Brain microvascular endothelial cell (primary cell): ENCODE results near the gene C22orf31.
"Not testable (repeated sequence)": the region's sequence is repeated elsewhere in the genome, so short reads cannot be mapped to it uniquely, and the experiment has no call there.

Experiments
- DNase-seq: peaks from one replicate; pipeline ENCODE4 v3.0.0-alpha.2; 2020
- H3K27ac ChIP-seq: fragments of 250-450 bp; sonication (Bioruptor Pico); 2 replicates; pipeline ENCODE4 v1.5.1; 2020; ENCODE audit warnings: mild to moderate bottlenecking, moderate library complexity
- H3K27me3 ChIP-seq: fragments of 250-450 bp; sonication (Bioruptor Pico); replicated peaks from 2 replicates; pipeline ENCODE4 v1.5.1; 2020; ENCODE audit warnings: mild to moderate bottlenecking
- H3K36me3 ChIP-seq: fragments of 250-450 bp; sonication (Bioruptor Pico); replicated peaks from 2 replicates; pipeline ENCODE4 v1.5.1; 2020; ENCODE audit warnings: mild to moderate bottlenecking
- H3K4me3 ChIP-seq: 2 replicates; pipeline ENCODE4 v1.5.1; 2011; ENCODE audit warnings: low read depth, mild to moderate bottlenecking, control low read depth, low read length, moderate library complexity
- CTCF ChIP-seq: IDR thresholded peaks from 2 replicates; pipeline ENCODE4 v1.5.1; 2011; ENCODE audit warnings: low read depth, mild to moderate bottlenecking, moderate library complexity, low read length, control low read depth, inconsistent platforms; ENCODE audit errors: missing control alignments
- in situ Hi-C: cut with HindIII; loops from 2 replicates; pipeline ENCODE4 v1.10.0; 2017; ENCODE audit warnings: low sequenced_read_pairs, low pct_ligation_motif_present

The C22orf31 gene

DNA sequence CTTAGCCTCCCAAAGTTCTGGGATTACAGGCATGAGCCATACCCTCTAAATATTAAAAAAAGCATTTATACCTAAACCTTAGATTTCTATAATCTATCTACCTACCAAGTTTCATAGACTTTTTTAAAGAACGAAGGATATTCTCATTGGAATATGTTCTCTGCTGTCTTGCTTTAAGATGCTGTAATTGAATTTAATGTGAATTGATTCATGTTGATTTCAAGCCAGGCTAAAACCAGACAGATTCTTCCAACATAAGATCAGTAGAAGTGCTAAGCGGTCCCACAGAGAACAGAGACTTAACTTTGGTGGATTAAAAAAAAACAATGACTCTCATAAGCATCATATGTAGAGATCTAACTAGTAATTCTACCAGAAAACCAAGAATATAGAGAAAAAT lies 25.4 kb upstream of the C22orf31 start:
- no peak for DNase-seq
- Histone ChIP-seq H3K27ac (no peak overlapping the region), H3K27me3 (no peaks in the 10 kb centered on the region), H3K36me3 (no peaks in the 10 kb centered on the region), H3K4me3 (no peak overlapping the region)
- no peak for TF ChIP-seq CTCF
- in situ Hi-C loops: no loop called here

DNA sequence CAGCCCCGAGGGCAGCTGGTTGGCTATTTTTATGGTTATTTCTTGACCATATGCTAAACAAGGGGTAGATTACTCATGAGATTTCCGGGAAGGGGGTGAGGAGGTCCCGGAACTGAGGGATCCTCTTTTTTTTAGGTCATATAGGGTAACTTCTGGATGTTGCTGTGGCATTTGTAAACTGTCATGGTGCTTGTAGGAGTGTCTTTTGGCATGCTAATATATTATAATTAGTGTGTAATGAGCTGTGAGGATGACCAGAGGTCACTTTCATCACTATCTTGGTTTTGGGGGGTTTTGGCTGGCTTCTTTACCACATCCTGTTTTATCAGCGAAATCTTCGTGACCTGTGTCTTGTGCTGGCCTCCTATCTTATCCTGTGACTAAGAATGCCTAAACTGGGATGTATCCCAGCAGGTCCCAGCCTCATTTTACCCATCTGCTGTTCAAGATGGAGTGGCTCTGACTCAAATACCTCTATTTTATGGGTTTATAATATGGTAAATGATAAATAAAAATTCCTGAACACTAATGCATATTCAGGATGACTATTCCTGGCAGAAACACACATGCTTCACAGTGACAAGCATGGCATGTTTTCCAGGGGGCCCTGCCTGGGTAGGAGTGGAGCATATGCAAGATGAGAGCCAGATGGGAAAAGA lies 22.4 kb upstream of the C22orf31 start:
- DNase-seq: no peak
- H3K36me3 ChIP-seq: no peaks in the 10 kb centered on the region
- no peak overlapping the region for H3K27ac ChIP-seq
- H3K27me3 ChIP-seq: no peaks in the 10 kb centered on the region
- in situ Hi-C loops: no loop called here
- no peak overlapping the region for H3K4me3 ChIP-seq
- TF ChIP-seq CTCF: no peak

DNA sequence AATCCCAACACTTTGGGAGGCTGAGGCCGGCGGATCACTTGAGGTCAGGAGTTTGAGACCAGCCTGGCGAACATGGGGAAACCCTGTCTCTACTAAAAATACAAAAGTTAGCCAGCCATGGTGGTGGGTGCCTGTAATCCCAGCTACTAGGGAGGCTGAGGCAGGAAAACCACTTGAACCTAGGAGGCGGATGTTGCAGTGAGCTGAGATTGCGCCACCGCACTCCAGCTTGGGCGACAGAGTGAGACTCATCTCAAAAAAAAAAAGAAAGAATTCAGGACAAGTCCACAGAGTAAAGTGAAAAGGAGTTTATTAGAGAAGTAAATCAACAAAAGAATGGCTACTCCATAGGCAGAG lies 21.9 kb upstream of the C22orf31 start:
- in situ Hi-C loops, H3K27me3 ChIP-seq, H3K27ac ChIP-seq, H3K36me3 ChIP-seq, DNase-seq, H3K4me3 ChIP-seq: not testable (repeated sequence)

GRCh38 chr22:29082826-29083545 lies 21.4 kb upstream of the C22orf31 start:
- Histone ChIP-seq H3K27ac (no peak overlapping the region), H3K27me3 (no peaks in the 10 kb centered on the region), H3K4me3 (no peak overlapping the region), H3K36me3 (no peaks in the 10 kb centered on the region)
- in situ Hi-C loops: no loop called here
- DNase-seq: no peak
- TF ChIP-seq CTCF: no peak

DNA sequence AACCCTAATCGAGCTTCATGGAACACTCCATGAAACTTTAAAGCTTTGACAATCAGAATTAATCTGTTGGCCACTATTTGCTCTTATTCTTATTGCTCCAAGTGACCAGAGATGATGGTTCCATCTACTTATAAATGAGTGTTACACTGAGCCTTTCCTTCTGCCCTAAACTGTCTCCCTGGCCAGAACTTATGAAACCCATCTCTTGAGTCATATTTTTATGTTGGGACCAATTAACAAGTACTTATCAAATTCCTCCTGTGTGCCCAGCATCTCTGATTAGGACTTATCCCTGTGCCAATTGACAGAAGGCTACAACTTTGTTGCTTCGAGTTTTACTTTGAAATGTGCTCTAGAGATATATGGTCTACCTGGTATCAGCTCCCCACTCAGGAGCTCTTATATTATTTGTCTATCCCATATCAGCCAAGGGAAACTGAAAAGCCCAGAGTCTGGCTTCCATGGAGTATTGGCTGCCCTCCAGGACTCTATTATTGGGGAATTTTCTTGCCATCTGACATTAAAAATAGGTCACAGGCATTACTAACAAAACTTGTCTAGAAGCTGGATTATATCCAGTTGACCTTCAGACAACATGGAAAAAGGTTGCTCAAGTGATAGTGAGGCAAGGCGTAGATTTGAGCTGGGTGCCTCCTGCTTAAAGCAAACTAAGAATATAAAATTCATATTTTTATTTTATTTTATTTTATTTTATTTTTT lies 20.0 kb upstream of the C22orf31 start:
- DNase-seq: no peak
- no peaks in the 10 kb centered on the region for H3K36me3 ChIP-seq
- no peak for TF ChIP-seq CTCF
- H3K27ac ChIP-seq: no peak overlapping the region
- no peak overlapping the region for H3K4me3 ChIP-seq
- no peaks in the 10 kb centered on the region for H3K27me3 ChIP-seq
- in situ Hi-C loops: no loop called here
